OCI-LY7 (cell line): ENCODE measurements around the gene NOS2. TPM values are rescaled to one million over a fixed set of nuclear protein-coding genes. Genes with fewer than 3 reads are reported as not detected.

Source experiments
- BruUV-seq: library from RNA; stranded (reverse); fragments of 400-500 nt; replicated peaks from 2 replicates; lab custom pipeline; 2021; lab: Mats Ljungman, UMichigan
- CTCF ChIA-PET: fragments of 300-600 bp; sonication (Branson Sonifier 250); formaldehyde crosslinking; loops from one replicate; lab custom pipeline; 2022; ENCODE audit warnings: antibody characterized with exemption; ENCODE audit not compliant: unreplicated experiment; lab: Charles Lee
- POLR2A ChIA-PET: fragments of 300-600 bp; sonication (Branson Sonifier 250); formaldehyde crosslinking; loops from one replicate; lab custom pipeline; 2022; ENCODE audit warnings: antibody characterized with exemption; lab: Charles Lee
- DNase-seq: peaks from one replicate; pipeline ENCODE4 v3.0.0-alpha.2; 2015; ENCODE audit warnings: low spot score
- H2AFZ ChIP-seq: fragments of 200-600 bp; sonication (generic), shearing (Covaris generic); 2 replicates; pipeline ENCODE4 v1.6.1; 2014; ENCODE audit warnings: mild to moderate bottlenecking, antibody characterized with exemption, low read length, moderate library complexity
- H3K27ac ChIP-seq: fragments of 200-600 bp; sonication (generic); 2 replicates; pipeline ENCODE4 v1.5.1; 2014; ENCODE audit warnings: mixed run types, low read depth, mild to moderate bottlenecking, moderate library complexity, low read length, inconsistent platforms; ENCODE audit not compliant: poor library complexity, severe bottlenecking
- H3K36me3 ChIP-seq: fragments of 200-600 bp; sonication (generic); 2 replicates; pipeline ENCODE4 v1.6.1; 2014; ENCODE audit warnings: mild to moderate bottlenecking, antibody characterized with exemption, low read length, moderate library complexity, mixed read lengths; ENCODE audit not compliant: insufficient read depth
- H3K4me1 ChIP-seq: fragments of 200-600 bp; sonication (generic); 2 replicates; pipeline ENCODE4 v1.5.1; 2014; ENCODE audit warnings: mild to moderate bottlenecking, low read length; ENCODE audit not compliant: insufficient read depth, poor library complexity, severe bottlenecking
- H3K4me2 ChIP-seq: fragments of 200-600 bp; sonication (generic); 2 replicates; pipeline ENCODE4 v1.6.1; 2014; ENCODE audit warnings: mild to moderate bottlenecking, low read length
- H3K4me3 ChIP-seq: fragments of 200-600 bp; sonication (generic); 2 replicates; pipeline ENCODE4 v1.5.1; 2014; ENCODE audit warnings: mild to moderate bottlenecking, low read depth, low read length; ENCODE audit not compliant: poor library complexity, severe bottlenecking
- H3K79me2 ChIP-seq: fragments of 200-600 bp; sonication (generic); 2 replicates; pipeline ENCODE4 v1.6.1; 2016; ENCODE audit warnings: low read depth, mild to moderate bottlenecking, low read length, moderate library complexity, mixed read lengths; ENCODE audit not compliant: insufficient read depth
- H3K9me2 ChIP-seq: fragments of 200-600 bp; sonication (generic); 2 replicates; pipeline ENCODE4 v1.6.1; 2016; ENCODE audit warnings: mild to moderate bottlenecking, low read length, mixed read lengths; ENCODE audit not compliant: insufficient read depth
- H3K9me3 ChIP-seq: fragments of 200-600 bp; sonication (generic); 2 replicates; pipeline ENCODE4 v1.6.1; 2014; ENCODE audit warnings: mild to moderate bottlenecking, mixed run types, low read length, mixed read lengths
- H4K20me1 ChIP-seq: fragments of 200-600 bp; sonication (generic); 2 replicates; pipeline ENCODE4 v1.6.1; 2014; ENCODE audit warnings: mild to moderate bottlenecking, antibody characterized with exemption, low read length, moderate library complexity, mixed read lengths; ENCODE audit not compliant: insufficient read depth
- CTCF ChIP-seq: fragments of 200-600 bp; sonication (generic); conservative IDR thresholded peaks from 2 replicates; pipeline ENCODE4 v1.5.1; 2014; ENCODE audit warnings: mild to moderate bottlenecking, antibody characterized with exemption, low read length, moderate library complexity, mixed read lengths
- EZH2phosphoT487 ChIP-seq: fragments of 200-600 bp; sonication (generic); IDR thresholded peaks from 2 replicates; pipeline ENCODE4 v1.6.1; 2018; ENCODE audit warnings: low read depth, borderline replicate concordance, mild to moderate bottlenecking, mixed run types, antibody characterized with exemption, low read length, moderate library complexity, mixed read lengths
- intact Hi-C: fragments of 100-400 bp; cut with micrococcal nuclease; formaldehyde crosslinking; loops from one replicate; pipeline ENCODE4 v1.10.0; 2022; ENCODE audit not compliant: unreplicated experiment
- total RNA-seq, 2 experiments: library from RNA; depleted of rRNA in 1 of 2; stranded (reverse); fragments of >200 nt in 1 of 2; shearing (Covaris generic) in 1 of 2; gene quantifications; 2 replicates each; pipeline ENCODE4 v1.2.3, GENCODE V29; 2014 to 2022

NOS2 gene
- total RNA-seq, 2 experiments from 2014 or later: not detected

GRCh38 chr17:27780092-27780827, 20.1 kb downstream of the NOS2 start:
- no peaks in the 10 kb centered on the region for H3K9me2 ChIP-seq
- ChIA-PET POLR2A (no interaction called here), CTCF (no interaction called here)
- no peak overlapping the region for H2AFZ ChIP-seq
- TF ChIP-seq CTCF (no peak), EZH2phosphoT487 (no peak)
- intact Hi-C loops: no loop called here
- no peaks in the 10 kb centered on the region for H3K9me3 ChIP-seq
- H3K4me3 ChIP-seq: no peak overlapping the region
- DNase-seq: no peak
- H3K79me2 ChIP-seq: no peaks in the 10 kb centered on the region
- BruUV-seq: no TSS peak
- H4K20me1 ChIP-seq: no peaks in the 10 kb centered on the region
- H3K27ac ChIP-seq: no peak overlapping the region
- H3K4me2 ChIP-seq: no peak overlapping the region
- peaks cover 7% of the 10 kb centered on the region for H3K4me1 ChIP-seq
- no peaks in the 10 kb centered on the region for H3K36me3 ChIP-seq

- Histone ChIP-seq H3K9me3 (no peaks in the 10 kb centered on the region), H4K20me1 (no peaks in the 10 kb centered on the region), H3K4me2 (no peak overlapping the region), H3K4me1 (peaks cover 7% of the 10 kb centered on the region), H3K27ac (no peak overlapping the region), H3K4me3 (no peak overlapping the region), H2AFZ (no peak overlapping the region), H3K9me2 (no peaks in the 10 kb centered on the region), H3K79me2 (no peaks in the 10 kb centered on the region), H3K36me3 (no peaks in the 10 kb centered on the region)
- BruUV-seq: no TSS peak
- ChIA-PET POLR2A (no interaction called here), CTCF (no interaction called here)
- intact Hi-C loops: loop anchor here (10.0 kb wide), 1 partner anchor 47 kb away; no protein-coding TSS in a partner anchor
- DNase-seq: no peak
- no peak for TF ChIP-seq EZH2phosphoT487
- no peak for TF ChIP-seq CTCF
Measured at GRCh38 chr17:27778183-27778582, 22.1 kb downstream of the NOS2 start.

- CTCF ChIA-PET: no interaction called here
- Histone ChIP-seq H3K27ac (no peak overlapping the region), H4K20me1 (no peaks in the 10 kb centered on the region), H3K4me1 (no peaks in the 10 kb centered on the region), H3K9me3 (no peaks in the 10 kb centered on the region), H3K4me3 (no peak overlapping the region), H3K4me2 (no peak overlapping the region), H3K9me2 (no peaks in the 10 kb centered on the region), H3K36me3 (no peaks in the 10 kb centered on the region), H2AFZ (no peak overlapping the region), H3K79me2 (no peaks in the 10 kb centered on the region)
- POLR2A ChIA-PET: no interaction called here
- no peak for TF ChIP-seq EZH2phosphoT487
- TF ChIP-seq CTCF: no peak
- DNase-seq: no peak
- no TSS peak for BruUV-seq
- intact Hi-C loops: loop anchor here (10.0 kb wide), 1 partner anchor 48 kb away; no protein-coding TSS in a partner anchor
Measured at GRCh38 chr17:27776882-27777624, 23.3 kb downstream of the NOS2 start.
